ENCODE data around the gene EEIG1. TPM values are rescaled to one million over a fixed set of nuclear protein-coding genes. Genes with fewer than 3 reads are reported as not detected.
A peak's percentile ranks its signal among the peaks of the same experiment; 100 is the strongest.

The EEIG1 gene
- total and polyA plus RNA-seq, 10 of the 15 experiments (the other 5 are each of a cell fraction or from before 2014, with no cell fraction given): 1.2 to 75.9 (median 9.0) TPM

GRCh38 chr9:127983847-127984289, 3.1 kb upstream of the EEIG1 start (continued):
- no peak for TF ChIP-seq TBL1XR1 (IDR thresholded peaks at IDR 0.05; ENCODE audit: low read depth, low read length)
- TF ChIP-seq MYC (IDR thresholded peaks at IDR 0.05; ENCODE audit: insufficient read depth, insufficient read length, insufficient replicate concordance, low read length, severe bottlenecking): no peak
- TF ChIP-seq ZNF687 (IDR thresholded peaks at IDR 0.05): peak; percentile 79
- TF ChIP-seq, protein P1, sequence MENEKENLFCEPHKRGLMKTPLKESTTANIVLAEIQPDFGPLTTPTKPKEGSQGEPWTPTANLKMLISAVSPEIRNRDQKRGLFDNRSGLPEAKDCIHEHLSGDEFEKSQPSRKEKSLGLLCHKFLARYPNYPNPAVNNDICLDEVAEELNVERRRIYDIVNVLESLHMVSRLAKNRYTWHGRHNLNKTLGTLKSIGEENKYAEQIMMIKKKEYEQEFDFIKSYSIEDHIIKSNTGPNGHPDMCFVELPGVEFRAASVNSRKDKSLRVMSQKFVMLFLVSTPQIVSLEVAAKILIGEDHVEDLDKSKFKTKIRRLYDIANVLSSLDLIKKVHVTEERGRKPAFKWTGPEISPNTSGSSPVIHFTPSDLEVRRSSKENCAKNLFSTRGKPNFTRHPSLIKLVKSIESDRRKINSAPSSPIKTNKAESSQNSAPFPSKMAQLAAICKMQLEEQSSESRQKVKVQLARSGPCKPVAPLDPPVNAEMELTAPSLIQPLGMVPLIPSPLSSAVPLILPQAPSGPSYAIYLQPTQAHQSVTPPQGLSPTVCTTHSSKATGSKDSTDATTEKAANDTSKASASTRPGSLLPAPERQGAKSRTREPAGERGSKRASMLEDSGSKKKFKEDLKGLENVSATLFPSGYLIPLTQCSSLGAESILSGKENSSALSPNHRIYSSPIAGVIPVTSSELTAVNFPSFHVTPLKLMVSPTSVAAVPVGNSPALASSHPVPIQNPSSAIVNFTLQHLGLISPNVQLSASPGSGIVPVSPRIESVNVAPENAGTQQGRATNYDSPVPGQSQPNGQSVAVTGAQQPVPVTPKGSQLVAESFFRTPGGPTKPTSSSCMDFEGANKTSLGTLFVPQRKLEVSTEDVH (IDR thresholded peaks at IDR 0.05; ENCODE audit: low read depth, partially characterized antibody): no peak
- TF ChIP-seq, protein P2, sequence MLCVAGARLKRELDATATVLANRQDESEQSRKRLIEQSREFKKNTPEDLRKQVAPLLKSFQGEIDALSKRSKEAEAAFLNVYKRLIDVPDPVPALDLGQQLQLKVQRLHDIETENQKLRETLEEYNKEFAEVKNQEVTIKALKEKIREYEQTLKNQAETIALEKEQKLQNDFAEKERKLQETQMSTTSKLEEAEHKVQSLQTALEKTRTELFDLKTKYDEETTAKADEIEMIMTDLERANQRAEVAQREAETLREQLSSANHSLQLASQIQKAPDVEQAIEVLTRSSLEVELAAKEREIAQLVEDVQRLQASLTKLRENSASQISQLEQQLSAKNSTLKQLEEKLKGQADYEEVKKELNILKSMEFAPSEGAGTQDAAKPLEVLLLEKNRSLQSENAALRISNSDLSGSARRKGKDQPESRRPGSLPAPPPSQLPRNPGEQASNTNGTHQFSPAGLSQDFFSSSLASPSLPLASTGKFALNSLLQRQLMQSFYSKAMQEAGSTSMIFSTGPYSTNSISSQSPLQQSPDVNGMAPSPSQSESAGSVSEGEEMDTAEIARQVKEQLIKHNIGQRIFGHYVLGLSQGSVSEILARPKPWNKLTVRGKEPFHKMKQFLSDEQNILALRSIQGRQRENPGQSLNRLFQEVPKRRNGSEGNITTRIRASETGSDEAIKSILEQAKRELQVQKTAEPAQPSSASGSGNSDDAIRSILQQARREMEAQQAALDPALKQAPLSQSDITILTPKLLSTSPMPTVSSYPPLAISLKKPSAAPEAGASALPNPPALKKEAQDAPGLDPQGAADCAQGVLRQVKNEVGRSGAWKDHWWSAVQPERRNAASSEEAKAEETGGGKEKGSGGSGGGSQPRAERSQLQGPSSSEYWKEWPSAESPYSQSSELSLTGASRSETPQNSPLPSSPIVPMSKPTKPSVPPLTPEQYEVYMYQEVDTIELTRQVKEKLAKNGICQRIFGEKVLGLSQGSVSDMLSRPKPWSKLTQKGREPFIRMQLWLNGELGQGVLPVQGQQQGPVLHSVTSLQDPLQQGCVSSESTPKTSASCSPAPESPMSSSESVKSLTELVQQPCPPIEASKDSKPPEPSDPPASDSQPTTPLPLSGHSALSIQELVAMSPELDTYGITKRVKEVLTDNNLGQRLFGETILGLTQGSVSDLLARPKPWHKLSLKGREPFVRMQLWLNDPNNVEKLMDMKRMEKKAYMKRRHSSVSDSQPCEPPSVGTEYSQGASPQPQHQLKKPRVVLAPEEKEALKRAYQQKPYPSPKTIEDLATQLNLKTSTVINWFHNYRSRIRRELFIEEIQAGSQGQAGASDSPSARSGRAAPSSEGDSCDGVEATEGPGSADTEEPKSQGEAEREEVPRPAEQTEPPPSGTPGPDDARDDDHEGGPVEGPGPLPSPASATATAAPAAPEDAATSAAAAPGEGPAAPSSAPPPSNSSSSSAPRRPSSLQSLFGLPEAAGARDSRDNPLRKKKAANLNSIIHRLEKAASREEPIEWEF (IDR thresholded peaks at IDR 0.05; ENCODE audit: insufficient replicate concordance, low read depth, low read length): no peak
- TF ChIP-seq ATF2 (IDR thresholded peaks at IDR 0.05; ENCODE audit: low read length): no peak
- TF ChIP-seq HDAC2 (IDR thresholded peaks at IDR 0.05): no peak
- TF ChIP-seq ZBED1 (IDR thresholded peaks at IDR 0.05; ENCODE audit: borderline replicate concordance): no peak
- TF ChIP-seq POU2F2 (IDR thresholded peaks at IDR 0.05; ENCODE audit: borderline replicate concordance, low read depth, low read length): peak; percentile 97
- TF ChIP-seq CTCF (IDR thresholded peaks at IDR 0.05 in 2 of 3, conservative IDR thresholded peaks at IDR 0.05 in 1 of 3; ENCODE audit: control insufficient read depth in 2 of 3, extremely low read depth in 1 of 3, insufficient read depth in 1 of 3, low read depth in 3 of 3, low read length in 3 of 3): no peak
- TF ChIP-seq TCF12 (IDR thresholded peaks at IDR 0.05; ENCODE audit: low read depth, low read length): peak; percentile 75
- TF ChIP-seq PML (IDR thresholded peaks at IDR 0.05; ENCODE audit: low read length): no peak
- no peak for TF ChIP-seq YBX1 (IDR thresholded peaks at IDR 0.05)
